Measurements from ENCODE around the gene PDZRN3. TPM values are rescaled to one million over a fixed set of nuclear protein-coding genes. Genes with fewer than 3 reads are reported as not detected.
A peak's percentile ranks its signal among the peaks of the same experiment; 100 is the strongest.

Gene PDZRN3
- total RNA-seq, 1 experiment from 2014 or later: 12.5 TPM

DNA sequence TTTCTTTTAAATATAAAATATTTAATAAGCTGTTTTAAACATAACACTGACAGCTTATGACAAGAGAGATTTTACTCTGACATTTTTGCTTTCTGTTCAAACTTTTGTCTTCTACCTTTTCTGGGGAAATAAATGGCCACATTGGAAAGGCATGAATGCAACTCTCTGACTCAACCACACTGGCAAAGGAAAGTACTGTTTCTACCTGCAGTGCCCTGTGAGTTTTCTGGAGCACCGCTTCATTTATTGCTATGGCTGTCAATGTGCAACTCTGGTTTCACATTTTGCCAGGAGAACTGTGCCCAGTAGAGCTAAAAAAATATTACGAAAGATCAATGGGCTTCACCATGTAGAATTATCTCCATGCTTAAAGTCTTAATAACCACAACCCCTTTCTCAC is 15.1 kb downstream of the PDZRN3 start:
- TF ChIP-seq, protein P1, sequence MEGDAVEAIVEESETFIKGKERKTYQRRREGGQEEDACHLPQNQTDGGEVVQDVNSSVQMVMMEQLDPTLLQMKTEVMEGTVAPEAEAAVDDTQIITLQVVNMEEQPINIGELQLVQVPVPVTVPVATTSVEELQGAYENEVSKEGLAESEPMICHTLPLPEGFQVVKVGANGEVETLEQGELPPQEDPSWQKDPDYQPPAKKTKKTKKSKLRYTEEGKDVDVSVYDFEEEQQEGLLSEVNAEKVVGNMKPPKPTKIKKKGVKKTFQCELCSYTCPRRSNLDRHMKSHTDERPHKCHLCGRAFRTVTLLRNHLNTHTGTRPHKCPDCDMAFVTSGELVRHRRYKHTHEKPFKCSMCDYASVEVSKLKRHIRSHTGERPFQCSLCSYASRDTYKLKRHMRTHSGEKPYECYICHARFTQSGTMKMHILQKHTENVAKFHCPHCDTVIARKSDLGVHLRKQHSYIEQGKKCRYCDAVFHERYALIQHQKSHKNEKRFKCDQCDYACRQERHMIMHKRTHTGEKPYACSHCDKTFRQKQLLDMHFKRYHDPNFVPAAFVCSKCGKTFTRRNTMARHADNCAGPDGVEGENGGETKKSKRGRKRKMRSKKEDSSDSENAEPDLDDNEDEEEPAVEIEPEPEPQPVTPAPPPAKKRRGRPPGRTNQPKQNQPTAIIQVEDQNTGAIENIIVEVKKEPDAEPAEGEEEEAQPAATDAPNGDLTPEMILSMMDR (IDR thresholded peaks at IDR 0.05; ENCODE audit: insufficient read depth in 1 of 2, low read depth in 1 of 2, low read length in 1 of 2, severe bottlenecking in 1 of 2, unreplicated experiment in 1 of 2): no peak
- H3K27me3 ChIP-seq (replicated peaks; ENCODE audit: control insufficient read depth, insufficient read depth, low read length): no peaks in the 10 kb centered on the region
- BruUV-seq (replicated peaks): no TSS peak
- intact Hi-C loops (cut with micrococcal nuclease; ENCODE audit: unreplicated experiment): no loop called here
- peaks cover 42% of the 10 kb centered on the region for H3K4me1 Mint-ChIP-seq (ENCODE audit: low read depth, unreplicated experiment)
- POLR2A ChIA-PET: no interaction called here
- no peak for DNase-seq
- no peak overlapping the region for H3K4me3 Mint-ChIP-seq (ENCODE audit: unreplicated experiment)
- no peak overlapping the region for H3K27ac Mint-ChIP-seq (ENCODE audit: unreplicated experiment)
- no peaks in the 10 kb centered on the region for H3K27me3 Mint-ChIP-seq (ENCODE audit: insufficient read depth, unreplicated experiment)
- no peaks in the 10 kb centered on the region for H3K9me3 ChIP-seq
- peaks cover 6% of the 10 kb centered on the region for H3K36me3 Mint-ChIP-seq (ENCODE audit: insufficient read depth, unreplicated experiment)
- CTCF ChIA-PET: no interaction called here
- no peaks in the 10 kb centered on the region for H3K9me3 Mint-ChIP-seq (ENCODE audit: unreplicated experiment)
- H3K4me3 ChIP-seq (ENCODE audit: low read depth, low read length): no peak overlapping the region
- peaks cover 2% of the 10 kb centered on the region; the same call in 1 of the 2 replicates for H3K36me3 ChIP-seq (ENCODE audit: control insufficient read depth, insufficient read depth, low read length)
- peaks cover 60% of the 10 kb centered on the region for H3K4me1 ChIP-seq

DNA sequence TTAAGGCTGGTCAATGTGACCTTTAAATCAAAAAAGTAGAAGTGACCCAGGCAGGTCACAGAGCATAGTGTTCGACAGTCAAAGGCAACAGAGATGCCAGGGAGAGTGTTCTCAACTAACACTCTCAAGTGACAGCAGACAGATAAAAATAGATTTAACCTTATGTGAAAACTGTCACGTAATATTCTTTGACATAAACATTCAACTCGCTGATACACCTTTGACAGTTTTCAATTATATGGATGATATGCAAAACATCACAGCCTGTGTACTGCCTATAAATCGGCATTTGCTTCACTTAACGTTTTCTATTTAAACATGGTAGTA is 15.5 kb downstream of the PDZRN3 start:
- POLR2A ChIA-PET: no interaction called here
- Mint-ChIP-seq H3K4me1 (ENCODE audit: low read depth, unreplicated experiment) (peaks cover 38% of the 10 kb centered on the region), H3K4me3 (ENCODE audit: unreplicated experiment) (peak overlapping the region; percentile 37), H3K27me3 (ENCODE audit: insufficient read depth, unreplicated experiment) (no peaks in the 10 kb centered on the region), H3K27ac (ENCODE audit: unreplicated experiment) (peak overlapping the region; percentile 28), H3K9me3 (ENCODE audit: unreplicated experiment) (no peaks in the 10 kb centered on the region), H3K36me3 (ENCODE audit: insufficient read depth, unreplicated experiment) (peaks cover 6% of the 10 kb centered on the region)
- TF ChIP-seq, protein P1 (IDR thresholded peaks at IDR 0.05; ENCODE audit: insufficient read depth in 1 of 2, low read depth in 1 of 2, low read length in 1 of 2, severe bottlenecking in 1 of 2, unreplicated experiment in 1 of 2): no peak
- no peak overlapping the region for H3K4me3 ChIP-seq (ENCODE audit: low read depth, low read length)
- peaks cover 56% of the 10 kb centered on the region for H3K4me1 ChIP-seq
- CTCF ChIA-PET: no interaction called here
- BruUV-seq (replicated peaks): no TSS peak
- no peak for DNase-seq
- H3K36me3 ChIP-seq (ENCODE audit: control insufficient read depth, insufficient read depth, low read length): peaks cover 2% of the 10 kb centered on the region; the same call in 1 of the 2 replicates
- intact Hi-C loops (cut with micrococcal nuclease; ENCODE audit: unreplicated experiment): no loop called here
- H3K9me3 ChIP-seq: no peaks in the 10 kb centered on the region
- no peaks in the 10 kb centered on the region for H3K27me3 ChIP-seq (replicated peaks; ENCODE audit: control insufficient read depth, insufficient read depth, low read length)

DNA sequence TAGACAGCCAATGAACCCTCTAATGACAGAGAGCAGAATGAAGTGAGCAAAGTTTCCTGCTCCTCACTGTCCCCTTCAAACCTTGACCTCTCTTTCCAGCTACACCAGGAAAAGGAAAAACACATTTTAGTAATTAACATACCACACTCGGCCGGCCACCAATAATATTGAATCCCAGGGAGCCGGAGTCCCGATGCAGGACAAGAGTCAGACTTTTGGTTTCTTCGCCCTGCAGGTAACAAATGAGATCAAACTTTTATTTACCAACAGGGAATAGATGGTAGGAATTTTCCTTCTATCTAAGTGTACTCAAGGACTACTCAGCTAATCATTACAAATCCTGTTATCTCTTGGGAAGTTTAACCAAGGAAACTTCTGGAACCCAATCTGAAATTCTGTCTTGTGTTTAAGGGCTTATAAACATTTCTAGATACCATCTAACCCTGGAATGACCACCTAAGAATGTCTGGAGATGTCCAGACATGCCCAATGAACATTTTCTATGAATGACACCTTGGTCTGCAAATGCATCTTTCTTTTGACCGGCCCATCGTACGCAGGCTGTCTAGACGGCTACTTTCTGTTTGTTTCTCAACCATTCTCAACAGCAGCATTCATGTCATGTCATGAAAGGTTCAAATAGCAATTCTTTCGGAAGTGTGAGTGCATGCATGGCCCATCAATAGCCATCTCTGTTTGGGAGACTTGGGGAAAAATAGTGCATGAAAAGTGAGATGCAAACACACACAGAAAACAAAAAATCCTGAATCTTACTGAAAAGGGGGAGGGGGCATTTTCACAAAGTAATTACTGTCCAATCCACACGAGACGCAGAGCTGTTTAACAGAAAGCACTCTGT is 16.1 kb downstream of the PDZRN3 start:
- no peaks in the 10 kb centered on the region for H3K9me3 ChIP-seq
- CTCF ChIA-PET: interaction anchor here (0.8 kb wide), 1 partner anchor 101 kb away, joined by 4 read pairs; no protein-coding TSS in a partner anchor
- Mint-ChIP-seq H3K4me3 (ENCODE audit: unreplicated experiment) (peak overlapping the region; percentile 37), H3K27ac (ENCODE audit: unreplicated experiment) (peak overlapping the region; percentile 28), H3K36me3 (ENCODE audit: insufficient read depth, unreplicated experiment) (peaks cover 6% of the 10 kb centered on the region), H3K4me1 (ENCODE audit: low read depth, unreplicated experiment) (peaks cover 35% of the 10 kb centered on the region), H3K9me3 (ENCODE audit: unreplicated experiment) (no peaks in the 10 kb centered on the region), H3K27me3 (ENCODE audit: insufficient read depth, unreplicated experiment) (no peaks in the 10 kb centered on the region)
- no TSS peak for BruUV-seq (replicated peaks)
- TF ChIP-seq, protein P1 (IDR thresholded peaks at IDR 0.05; ENCODE audit: insufficient read depth in 1 of 2, low read depth in 1 of 2, low read length in 1 of 2, severe bottlenecking in 1 of 2, unreplicated experiment in 1 of 2): no peak
- H3K27me3 ChIP-seq (replicated peaks; ENCODE audit: control insufficient read depth, insufficient read depth, low read length): no peaks in the 10 kb centered on the region
- POLR2A ChIA-PET: no interaction called here
- H3K36me3 ChIP-seq (ENCODE audit: control insufficient read depth, insufficient read depth, low read length): peaks cover 2% of the 10 kb centered on the region; the same call in 1 of the 2 replicates
- H3K4me1 ChIP-seq: peaks cover 51% of the 10 kb centered on the region
- DNase-seq: peak; percentile 18 to 51
- intact Hi-C loops (cut with micrococcal nuclease; ENCODE audit: unreplicated experiment): loop anchor here (1.0 kb wide), 2 partner anchors 11 to 37 kb away; no protein-coding TSS in a partner anchor
- H3K4me3 ChIP-seq (ENCODE audit: low read depth, low read length): peak overlapping the region; percentile 6; the same call in 1 of the 2 replicates
